NCI-H2107 (cell line): ENCODE results near the gene CCR7.
"Not testable (repeated sequence)": the region's sequence is repeated elsewhere in the genome, so short reads cannot be mapped to it uniquely, and the experiment has no call there.

Source experiments
- DNase-seq: peaks from one replicate; lab custom pipeline; 2025; lab: John Stamatoyannopoulos, UW

CCR7 gene

DNA sequence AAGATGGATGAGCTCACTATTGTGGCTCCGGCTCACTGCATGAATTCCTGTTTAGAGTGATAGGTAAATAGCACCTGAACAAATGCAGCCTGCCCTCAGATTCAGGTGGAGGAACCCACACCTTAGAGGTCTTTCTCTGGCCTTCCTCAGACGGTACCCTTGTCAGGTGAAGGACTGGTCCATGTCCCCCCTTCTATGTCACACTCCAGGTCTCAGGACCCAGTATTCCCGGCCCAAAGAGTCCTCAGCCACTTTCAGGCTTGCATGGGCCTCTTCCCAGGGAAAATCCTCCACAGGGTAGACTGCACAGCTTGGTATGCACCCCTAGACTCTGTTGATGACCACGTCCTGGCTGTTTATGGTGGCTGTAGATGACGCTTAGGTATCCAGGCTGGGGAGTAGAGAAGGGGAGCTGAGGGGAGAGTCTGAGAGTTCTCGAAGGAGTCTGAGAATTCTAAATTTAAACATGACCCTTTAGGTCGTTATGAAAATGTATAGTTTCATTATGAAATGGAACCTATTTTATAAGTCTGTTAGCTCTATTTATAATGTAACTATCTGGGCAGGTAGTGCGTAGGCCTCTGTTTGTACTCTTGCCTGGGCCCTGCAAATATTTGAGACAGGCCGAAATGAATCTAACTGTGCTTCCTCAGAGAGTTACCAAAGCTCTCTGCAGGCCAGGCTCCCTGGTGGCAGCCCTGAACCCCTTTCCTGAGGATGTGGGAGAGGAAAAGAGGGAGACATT is 32.5 kb upstream of the CCR7 start:
- DNase-seq: no peak

DNA sequence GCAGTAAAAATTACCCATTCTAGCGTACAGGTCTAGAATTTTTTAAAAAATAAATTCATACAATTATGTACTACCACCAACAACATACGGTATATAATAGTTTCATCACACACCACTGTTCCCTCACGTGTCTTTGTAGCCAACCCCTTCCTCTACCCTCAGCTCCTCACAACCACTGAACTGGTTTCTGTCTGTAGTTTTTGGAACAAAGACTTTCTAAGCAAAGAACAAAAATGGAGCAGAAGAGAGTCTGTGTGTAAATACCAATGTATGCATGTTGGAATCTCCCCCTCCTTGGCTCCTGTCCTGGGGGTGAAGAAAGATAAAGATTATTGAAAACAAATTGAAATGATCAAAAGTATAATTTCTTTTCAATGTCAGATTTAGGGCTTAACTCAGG is 31.9 kb upstream of the CCR7 start:
- no peak for DNase-seq

DNA sequence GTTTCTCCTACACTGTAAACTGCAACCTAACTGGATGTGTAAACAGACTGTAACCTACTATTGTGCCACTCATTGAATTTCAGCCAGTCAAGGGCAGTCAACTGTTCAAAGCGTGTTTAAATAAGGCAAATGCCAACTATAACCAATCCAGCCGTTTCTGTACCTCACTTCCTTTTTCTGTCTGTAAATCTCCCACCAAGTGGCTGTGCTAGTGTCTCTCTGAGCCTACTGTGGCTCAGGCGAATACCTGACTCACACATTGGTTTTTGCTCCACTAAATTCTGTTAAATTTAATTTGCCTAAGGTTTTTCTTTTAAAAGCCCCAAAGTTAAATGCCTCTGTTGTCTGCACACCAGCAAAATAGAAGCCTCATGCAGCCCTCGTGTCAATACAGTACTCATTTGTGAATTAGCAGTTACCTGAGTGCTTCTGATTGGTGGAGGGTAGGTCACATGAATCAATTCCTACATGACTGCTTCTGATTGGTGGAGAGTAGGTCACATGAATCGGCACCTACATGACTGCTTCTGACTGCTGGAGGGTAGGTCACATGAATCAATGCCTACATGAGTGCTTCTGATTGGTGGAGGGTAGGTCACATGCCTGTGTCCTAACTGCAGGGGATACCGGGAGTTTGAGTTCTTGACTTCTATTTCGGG is 31.1 kb upstream of the CCR7 start:
- no peak for DNase-seq

DNA sequence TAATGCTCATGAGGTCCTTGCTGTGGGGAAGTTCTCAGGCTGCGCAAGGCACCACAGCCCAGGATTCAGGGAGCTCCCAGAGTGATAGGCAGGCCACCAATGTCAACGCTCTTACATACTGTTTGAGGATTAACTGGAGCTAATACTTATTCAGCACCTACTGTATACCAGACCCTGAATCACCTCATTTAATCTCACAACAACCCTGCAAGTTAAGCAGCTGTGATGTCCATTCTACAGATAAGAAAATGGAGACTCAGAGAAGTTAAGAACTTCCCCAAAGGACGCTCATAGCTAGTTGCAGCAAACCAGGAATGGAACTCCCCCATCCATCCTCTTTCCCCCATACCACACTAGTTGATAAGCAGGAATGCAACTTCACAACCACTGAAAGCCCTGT is 25.5 kb upstream of the CCR7 start:
- no peak for DNase-seq

DNA sequence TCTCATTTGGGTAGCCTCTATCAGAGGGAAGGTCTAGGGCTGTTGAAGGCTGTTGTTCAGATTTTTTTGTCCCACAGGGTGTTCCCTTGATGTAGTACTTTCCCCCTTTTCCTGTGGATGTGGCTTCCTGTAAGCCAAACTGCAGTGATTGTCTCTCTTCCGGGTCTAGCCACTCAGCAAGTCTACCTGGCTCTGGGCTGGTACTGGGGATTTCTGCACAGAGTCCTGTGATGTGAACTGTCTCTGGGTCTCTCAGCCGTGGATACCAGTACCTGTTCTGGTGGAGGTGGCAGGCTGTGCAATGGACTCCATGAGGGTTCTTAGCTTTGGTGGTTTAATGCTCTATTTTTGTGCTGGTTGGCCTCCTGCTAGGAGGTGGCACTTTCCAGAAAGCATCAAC is 23.3 kb upstream of the CCR7 start:
- no peak for DNase-seq

DNA sequence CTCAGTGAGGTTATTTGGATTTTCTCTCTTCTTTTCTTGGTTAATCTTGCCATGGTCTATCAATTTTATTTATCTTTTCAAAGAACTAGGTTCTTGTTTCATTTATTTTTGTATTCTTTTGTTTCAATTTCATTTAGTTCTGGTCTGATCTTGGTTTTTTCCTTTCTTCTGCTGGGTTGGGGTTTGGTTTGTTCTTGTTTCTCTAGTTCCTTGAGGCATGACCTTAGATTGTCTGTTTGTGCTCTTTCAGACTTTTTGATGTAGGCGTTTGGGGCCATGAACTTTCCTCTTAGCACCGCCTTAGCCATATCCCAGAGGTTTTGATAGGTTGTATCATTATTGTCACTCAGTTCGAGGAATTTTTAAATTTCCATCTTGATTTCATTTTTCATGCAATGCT is 21.0 kb upstream of the CCR7 start:
- not testable (repeated sequence) for DNase-seq

DNA sequence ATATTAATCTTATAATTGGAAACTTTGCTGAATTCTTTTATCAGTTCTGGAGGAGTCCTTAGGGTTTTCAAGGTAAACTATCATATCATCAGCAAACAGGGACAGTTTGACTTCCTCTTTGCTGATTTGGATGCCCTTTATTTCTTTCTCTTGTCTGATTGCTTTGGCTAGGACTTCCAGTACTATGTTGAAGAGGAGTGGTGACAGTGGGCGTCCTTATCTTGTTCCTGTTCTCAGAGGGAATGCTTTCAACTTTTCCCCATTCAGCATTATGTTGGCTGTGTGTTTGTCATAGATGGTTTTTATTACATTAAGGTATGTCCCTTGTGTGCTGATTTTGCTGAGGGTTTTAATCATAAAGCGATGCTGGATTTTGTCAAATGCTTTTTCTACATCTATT is 19.7 kb upstream of the CCR7 start:
- DNase-seq: not testable (repeated sequence)

DNA sequence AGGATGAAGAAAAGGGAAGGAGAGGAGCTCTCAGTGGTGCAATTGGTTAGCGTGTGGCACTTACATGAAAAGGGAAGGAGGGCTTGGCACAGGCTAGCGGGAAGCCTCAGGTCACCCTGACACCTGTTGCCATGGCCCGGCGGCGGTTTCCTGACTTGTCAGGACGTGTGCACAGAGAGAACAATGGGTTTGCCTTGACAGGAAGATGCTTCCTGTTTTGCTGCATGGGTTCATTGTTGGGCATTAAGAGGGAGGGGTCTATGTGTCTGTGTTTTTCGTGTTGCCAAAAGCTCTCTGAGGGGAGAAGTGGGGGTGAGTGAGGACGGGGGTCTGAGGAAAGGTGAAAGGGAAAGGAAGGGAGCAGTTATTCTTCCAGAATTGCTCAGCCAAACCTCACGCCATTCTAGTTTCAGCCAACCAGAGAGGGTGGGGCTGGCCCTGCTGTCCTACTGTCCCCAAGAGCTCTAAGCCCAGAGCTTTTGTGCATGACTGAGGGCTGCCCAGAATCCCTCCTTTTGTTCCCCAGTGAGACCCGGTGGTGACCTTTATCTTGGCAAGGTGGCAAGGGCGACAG is 17.1 kb upstream of the CCR7 start:
- DNase-seq: peak; percentile 50

DNA sequence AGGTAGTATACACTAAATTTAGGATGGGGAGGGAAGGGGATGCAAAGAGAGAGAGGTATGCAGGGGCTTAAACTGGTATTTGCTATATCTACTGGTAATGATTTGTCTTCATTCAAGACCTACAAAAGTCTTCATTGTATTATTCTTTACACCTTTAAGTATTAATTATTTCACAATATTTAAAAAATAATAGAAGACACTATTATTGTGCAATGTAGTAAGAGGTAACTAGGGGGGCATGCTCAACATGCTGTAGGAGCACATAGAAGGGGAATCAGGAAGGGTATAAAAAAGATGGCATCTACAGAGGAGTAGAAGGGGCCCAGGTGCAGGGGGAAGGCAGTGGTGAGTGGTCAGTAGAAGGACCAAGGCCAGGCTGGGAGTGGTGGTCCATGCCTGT is 14.9 kb upstream of the CCR7 start:
- no peak for DNase-seq

DNA sequence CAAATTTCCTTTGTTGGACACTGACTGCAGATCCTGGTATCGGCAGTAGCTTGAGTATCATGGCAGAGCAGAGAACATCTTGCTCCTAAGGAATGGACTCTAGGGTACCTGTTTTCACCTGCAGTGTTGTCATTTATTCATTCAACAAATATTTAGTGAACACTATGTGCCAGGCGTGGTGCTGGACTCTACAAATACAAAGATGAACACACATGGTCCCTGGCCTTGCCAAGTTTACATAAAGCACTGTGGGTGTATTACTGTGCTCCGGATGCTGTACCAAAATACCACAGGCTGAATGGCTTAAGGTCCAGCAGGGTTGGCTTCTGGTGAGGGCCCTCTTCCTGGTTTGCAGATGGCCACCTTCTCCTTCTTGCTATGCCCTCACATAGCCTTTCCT is 14.2 kb upstream of the CCR7 start:
- no peak for DNase-seq

DNA sequence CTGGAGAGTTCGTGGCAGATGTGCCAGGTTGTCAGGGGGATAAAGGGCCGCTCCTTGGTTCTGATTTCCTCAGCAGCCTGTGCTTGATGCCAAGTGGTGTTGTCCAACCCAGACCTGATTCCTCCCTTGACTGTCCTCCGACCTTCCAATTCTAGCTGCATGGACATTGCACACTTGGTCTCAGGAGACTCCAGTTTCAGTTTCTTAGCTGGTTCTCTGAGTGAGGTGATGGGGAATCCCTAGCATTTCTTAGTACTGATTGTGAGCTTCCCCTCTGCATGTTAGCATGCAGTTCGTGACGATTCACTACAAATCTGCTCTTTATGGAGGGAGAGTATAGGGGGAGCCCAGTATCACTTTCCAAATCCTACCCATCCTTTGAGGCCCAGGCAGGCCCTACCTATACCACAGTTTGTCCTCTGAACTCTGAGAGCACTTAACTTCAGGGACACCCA is 12.4 kb upstream of the CCR7 start:
- no peak for DNase-seq

DNA sequence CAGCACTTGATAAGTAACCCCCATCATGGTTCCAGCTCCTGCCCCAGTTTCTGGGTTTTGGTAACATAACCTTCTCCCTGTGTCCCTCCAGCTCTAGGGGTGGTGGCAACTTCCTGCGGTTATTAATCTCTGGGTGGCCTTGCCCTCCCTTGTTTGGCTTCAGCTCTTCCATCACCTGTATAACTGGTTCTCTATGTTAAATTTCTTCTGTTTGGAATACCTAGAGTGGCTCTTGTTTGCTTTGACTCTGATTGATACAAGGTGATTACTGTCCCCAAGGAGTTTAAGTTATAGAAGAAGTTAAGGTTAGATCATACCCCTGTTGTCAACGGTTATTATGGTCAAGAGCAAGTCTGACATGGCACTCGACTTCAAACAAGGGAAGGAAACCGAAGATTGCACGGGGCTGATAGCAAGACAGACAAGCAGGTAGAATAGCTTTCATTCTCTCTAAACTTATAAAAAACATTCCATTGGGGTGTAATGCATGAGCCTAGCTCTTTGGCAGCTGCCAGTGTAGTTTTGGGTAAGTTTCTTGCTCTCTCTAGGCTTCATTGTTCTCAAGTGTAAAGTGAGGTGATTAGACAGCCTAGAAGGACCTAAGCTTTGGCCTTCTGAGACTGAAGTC is 11.0 kb upstream of the CCR7 start:
- DNase-seq: no peak

DNA sequence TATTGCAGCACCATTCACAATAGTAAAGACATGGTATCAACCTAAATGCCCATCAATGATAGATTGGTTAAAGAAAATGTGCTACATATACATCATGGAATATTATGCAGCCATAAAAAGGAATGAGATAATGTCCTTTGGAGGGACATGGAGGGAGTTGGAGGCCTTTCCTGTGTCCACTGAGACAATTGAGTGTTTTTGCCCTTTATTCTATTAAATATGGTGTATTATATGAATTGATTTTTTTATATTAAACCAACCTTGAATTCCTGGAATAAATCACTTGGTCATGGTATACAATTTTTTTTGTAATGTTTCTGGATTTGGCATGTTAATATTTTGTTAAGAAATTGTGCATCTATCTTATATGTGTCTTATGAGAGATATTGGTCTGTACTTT is 9.0 kb upstream of the CCR7 start:
- DNase-seq: no peak

DNA sequence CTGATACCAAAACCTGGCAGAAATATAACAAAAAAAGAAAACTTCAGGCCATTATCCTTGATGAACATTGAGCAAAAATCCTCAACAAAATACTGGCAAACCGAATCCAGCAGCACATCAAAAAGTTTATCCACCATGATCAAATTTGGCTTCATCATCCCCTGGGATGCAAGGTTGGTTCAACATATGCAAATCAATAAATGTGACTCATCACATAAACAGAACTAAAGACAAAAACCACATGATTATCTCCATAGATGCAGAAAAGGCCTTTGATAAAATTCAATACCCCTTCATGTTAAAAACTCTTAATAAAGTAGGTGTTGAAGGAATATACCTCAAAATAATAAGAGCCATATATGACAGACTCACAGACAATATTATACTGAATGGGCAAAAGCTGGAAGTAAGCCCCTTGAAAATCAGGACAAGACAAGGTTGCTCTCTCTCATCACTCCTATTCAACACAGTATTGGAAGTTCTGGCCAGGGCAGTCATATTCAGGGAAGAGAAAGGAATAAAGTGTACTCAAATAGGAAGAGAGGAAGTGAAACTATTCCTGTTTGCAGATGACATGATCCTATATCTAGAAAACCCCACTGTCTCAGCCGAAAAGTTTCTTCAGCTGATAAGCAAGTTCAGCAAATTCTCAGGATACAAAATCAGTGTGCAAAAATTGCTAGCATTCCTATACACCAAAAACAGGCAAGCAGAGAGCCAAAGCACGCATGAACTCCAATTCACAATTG is 7.1 kb upstream of the CCR7 start:
- DNase-seq: not testable (repeated sequence)

DNA sequence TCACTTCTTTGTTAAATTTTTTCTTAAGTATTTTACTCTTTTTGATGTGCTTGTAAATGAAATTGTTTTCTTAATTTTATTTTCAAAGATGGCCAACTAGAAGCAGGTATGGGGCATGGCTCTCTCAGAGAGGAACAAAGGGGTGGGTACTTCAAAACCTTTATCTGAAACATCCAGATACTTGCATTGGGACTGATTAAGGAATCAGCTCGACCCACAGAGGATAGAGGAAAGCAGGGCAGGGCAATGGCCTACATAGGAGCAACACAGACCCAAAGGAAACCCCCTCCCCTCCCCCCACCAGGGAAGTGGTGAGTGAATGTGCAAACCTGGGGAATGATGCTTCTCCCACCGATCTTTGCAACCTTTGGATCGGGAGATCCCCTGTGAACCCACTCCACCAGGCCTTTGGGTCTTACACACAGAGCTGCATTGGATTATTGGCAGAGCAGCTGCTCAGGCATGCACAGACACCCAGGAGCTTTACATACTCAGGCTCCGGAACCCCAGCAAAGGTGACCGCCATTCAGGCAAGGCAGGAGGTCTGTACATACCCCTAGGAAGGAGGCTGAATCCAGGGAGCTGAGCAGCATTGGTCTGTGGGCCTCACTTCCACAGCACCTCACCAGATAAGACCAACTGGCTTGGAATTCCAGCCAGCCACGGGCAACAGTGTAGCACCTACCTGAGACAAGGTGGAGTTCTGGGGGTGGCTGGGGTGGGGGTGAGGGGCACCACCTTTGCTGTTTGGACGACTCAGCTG is 3.0 kb upstream of the CCR7 start:
- no peak for DNase-seq

DNA sequence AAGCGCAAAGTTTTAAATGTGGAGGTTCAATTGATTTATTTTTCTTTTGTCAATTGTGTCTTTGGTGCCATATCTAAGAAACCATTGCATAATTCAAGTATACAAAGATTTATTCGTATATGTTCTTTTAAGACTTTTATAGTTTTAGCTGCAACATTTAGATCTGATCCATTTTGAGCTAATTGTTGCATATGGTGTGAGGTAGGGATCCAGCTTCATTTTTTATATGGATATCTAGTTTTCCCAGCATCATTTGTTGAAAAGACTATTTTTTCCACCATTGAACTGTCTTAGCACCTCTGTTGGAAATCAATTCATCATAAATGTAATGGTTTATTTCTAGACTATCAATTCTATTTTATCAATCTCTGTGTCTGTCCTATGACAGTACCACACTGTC is 2.1 kb upstream of the CCR7 start:
- no peak for DNase-seq

DNA sequence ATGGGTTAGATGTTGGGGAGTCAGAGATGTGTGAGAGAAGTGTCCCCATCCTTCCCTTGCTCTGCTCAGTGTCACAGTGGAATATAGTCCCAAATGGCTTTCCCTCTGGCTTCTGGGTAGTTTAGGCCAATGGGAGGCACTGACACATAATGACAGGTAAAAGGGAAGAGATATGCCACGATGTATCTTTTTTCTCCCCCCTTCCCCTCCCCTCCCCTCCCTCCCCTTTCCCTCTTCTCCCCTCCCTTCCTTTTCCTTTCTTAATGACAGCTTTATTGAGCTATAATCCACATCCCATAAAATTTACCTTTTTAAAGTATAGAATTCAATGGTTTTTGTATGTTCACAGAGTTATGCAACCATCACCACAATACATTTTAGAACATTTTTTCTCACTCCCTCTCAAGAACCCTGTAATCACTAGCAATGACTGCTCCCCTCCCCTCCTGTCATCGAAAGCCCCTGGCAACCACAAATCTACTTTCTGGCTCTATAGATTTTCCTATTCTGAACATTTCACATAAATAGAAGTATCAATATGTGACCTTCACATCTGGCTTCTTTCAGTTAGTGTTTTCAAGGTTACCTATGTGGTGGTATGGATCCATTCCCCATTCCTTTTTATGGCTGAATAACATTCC is 617 bp upstream of the CCR7 start:
- DNase-seq: no peak

DNA sequence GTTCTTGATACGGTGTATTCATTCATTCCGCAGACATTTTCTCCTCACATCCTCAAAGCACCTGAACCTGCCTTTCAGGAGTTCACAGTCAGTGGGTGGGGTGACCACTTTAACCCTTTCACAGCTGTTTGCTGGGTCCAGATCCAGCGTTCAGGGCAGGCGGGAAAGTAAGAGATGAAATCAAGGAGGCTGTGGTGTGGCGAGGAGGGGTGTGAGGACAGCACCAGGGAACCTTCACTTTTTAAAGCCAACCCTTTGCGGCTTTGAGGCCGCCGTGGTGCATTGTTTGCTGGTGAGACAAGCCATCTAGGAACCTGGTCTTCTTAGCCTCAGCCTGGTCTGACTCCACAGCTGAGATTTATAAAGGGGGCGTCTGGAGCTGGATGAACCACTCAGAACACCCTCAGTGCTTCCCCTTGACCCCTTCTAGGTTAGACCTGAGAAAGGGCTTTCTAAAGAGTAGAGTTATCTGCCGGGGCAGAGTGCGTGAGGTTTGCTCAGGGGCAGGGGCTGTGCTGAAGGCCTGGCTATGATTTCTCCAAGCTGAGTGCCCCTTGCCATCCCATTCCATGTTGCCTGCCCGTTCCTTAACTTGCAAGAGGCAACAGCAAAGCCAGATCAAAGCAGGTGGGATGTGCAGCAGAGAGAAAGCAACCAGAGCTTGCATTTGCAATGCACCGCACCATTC is 933 bp downstream of the CCR7 start:
- DNase-seq: no peak

DNA sequence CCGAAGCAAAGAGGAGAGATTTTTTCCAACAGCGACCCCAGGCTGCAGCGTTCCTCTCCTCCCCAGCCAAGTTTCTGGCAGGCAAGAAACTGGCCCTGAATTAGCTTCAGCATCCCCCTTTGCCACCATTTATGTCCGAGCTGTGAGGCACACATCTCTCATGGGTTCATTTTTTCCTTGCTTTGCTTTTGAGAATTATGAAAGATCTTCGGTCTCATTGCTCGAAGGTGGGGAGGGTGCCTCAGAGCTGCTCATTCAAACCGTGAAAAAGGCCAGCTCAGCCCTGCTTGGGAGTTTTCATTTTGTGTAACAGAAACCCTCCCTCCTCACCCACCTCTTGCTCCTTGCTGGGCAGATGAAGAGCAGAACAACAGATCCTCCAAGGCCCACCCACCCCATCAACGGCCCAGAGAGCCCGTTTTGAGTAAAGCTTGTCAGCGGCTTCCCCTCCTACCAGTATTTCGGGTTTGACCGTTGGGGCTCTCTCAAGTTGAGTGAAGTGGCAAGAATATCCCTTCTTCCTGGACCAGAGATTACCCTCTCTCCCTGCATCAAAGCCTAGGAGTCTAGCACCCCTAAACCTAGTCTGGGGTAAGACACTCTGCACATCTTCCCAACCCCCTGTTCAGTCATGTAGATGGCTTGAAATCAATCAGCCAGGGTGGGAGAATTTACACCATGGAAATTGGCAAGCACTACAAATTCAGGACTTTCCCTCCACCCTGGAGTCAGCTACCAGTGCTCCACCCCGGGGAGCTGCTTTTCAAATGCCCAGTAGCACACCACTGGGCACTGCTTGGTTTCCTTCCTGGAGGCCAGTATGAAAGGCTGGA is 1.8 kb downstream of the CCR7 start:
- DNase-seq: no peak

DNA sequence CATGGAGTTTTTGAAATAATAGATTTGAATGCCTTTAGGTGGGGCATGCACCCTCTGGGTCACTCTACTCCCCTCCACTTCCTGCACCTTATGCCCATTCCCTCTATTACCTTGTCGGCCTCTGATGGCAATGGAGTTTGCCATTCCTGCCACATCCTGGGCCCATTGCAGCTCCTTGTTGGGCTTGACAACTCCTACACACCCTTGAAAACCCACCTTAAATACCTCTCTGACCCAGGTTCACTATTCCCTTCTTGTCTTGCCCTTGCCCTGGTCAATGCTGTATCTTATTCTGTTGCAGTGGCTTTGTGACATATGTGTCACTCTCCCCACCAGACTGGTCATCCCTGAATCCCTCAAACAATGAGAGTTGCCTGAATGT is 2.4 kb downstream of the CCR7 start:
- DNase-seq: no peak
